ENCODE data around the gene RIT1. TPM values are rescaled to one million over a fixed set of nuclear protein-coding genes. Genes with fewer than 3 reads are reported as not detected.

The RIT1 gene
- total RNA-seq, 6 donors from 2014 or later = 26.3 to 67.1 (median 45.1) TPM

DNA sequence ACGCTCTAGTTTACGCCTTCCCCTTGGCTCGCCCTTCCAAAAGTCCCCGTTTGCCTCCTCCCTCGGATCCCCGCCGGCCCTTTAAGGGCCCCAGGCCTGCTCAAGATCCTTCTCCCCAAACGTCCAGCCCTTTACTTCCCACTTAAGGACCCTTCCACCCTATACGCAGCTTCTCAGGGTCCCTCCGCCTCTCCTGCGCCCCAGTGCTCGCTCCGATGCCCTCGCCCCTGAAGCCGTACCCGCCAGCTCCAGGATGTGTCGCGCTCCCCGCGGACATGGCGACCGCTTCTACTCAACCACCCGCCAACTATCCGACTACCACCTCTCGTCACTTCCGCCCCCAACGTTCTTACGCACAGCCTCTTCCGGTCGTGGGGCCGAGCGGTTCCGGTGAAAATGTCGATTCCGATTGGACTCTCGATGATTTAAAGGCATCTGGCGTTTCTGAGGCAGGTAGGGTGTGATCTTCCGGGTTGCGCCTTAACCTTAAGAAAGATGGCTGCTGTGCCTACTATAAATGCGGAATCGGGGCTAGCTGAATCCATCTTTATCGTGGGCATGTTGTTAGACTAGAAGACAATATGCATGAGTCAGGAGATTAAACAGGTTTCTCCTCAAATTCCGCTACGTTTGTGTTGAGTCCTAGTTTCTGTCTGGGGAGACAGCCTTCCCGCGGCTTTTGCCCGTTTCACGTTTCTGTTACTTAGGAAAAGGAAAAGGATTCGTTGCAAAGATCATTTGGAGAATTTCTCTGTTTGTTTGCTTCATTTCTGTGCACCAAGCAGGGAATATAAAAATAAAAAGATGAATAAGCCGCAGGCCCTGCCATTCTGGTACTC, 23.2 kb upstream of the RIT1 start, which contains the start of gene KHDC4:
KHDC4 (minus strand) TSS at position 317 of the 839 bp plus-strand sequence; CDS start at position 277, 40 bp downstream.
- TF ChIP-seq EP300 (IDR thresholded peaks at IDR 0.05) (peak in 1 of 4 donors; percentile 85), POLR2A (IDR thresholded peaks at IDR 0.05) (peak; percentile 79 to 97 (median 88)), POLR2AphosphoS5 (IDR thresholded peaks at IDR 0.05) (peak; percentile 99 to 100)
- TF ChIP-seq, protein P1, sequence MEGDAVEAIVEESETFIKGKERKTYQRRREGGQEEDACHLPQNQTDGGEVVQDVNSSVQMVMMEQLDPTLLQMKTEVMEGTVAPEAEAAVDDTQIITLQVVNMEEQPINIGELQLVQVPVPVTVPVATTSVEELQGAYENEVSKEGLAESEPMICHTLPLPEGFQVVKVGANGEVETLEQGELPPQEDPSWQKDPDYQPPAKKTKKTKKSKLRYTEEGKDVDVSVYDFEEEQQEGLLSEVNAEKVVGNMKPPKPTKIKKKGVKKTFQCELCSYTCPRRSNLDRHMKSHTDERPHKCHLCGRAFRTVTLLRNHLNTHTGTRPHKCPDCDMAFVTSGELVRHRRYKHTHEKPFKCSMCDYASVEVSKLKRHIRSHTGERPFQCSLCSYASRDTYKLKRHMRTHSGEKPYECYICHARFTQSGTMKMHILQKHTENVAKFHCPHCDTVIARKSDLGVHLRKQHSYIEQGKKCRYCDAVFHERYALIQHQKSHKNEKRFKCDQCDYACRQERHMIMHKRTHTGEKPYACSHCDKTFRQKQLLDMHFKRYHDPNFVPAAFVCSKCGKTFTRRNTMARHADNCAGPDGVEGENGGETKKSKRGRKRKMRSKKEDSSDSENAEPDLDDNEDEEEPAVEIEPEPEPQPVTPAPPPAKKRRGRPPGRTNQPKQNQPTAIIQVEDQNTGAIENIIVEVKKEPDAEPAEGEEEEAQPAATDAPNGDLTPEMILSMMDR (IDR thresholded peaks at IDR 0.05) = peak in 5 of 6 experiments; percentile 8 to 54 (median 36)
- Histone ChIP-seq H3K4me3 (peak within 1 kb of the TSS; percentile 50 to 89 (median 74)), H3K4me1 (peaks cover 45 to 59% (median 52%) of the 10 kb centered on the region in 4 donors), H3K36me3 (peaks cover 6 to 36% (median 28%) of the 10 kb centered on the region in 4 donors), H3K9me3 (no peaks in the 10 kb centered on the region), H3K27ac (peak within 1 kb of the TSS; percentile 90 to 94 (median 92)), H3K27me3 (no peaks in the 10 kb centered on the region)
- WGBS, 2 donors = 1 to 2% methylated on average over 39 to 50 of the region's 50 CpGs
- peak; percentile 98 for ATAC-seq (ENCODE audit: low FRiP score in 2 of 2)
- peak; percentile 93 to 96 for DNase-seq

DNA sequence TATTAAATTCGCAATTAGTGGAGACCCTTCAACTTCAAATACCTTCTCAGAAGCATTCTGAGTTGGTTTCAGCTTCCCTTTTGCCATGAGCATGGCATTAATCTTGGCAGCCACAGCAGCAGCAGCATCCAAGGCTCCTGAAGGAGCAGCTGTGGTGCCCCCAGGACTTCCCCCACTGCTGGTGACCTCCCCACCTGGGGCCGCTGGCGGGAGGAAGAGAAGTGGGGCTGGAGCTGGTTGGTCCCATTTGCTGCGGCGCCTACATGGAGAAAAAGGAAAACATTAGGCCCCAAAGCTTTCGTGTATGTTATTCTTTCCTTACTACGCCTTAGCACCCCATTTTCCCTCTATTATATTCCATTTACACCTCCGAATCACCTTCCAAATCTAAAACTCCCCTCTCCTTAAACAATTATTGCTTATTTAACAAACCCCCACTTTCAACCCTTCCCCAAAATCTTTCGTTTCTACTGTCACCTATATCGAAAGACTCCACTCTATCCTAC, 22.5 kb upstream of the RIT1 start:
- Histone ChIP-seq H3K27ac (peak overlapping the region; percentile 90 to 94 (median 92)), H3K27me3 (no peaks in the 10 kb centered on the region), H3K4me1 (peaks cover 42 to 54% (median 48%) of the 10 kb centered on the region in 4 donors), H3K4me3 (peak overlapping the region; percentile 50 to 89 (median 74)), H3K9me3 (no peaks in the 10 kb centered on the region), H3K36me3 (peaks cover 6 to 43% (median 35%) of the 10 kb centered on the region in 4 donors)
- peak in 1 of 2 donors; percentile 35 for DNase-seq
- TF ChIP-seq POLR2A (IDR thresholded peaks at IDR 0.05) = no peak
- no peak for TF ChIP-seq POLR2AphosphoS5 (IDR thresholded peaks at IDR 0.05)
- TF ChIP-seq EP300 (IDR thresholded peaks at IDR 0.05) = no peak
- TF ChIP-seq, protein P1 (IDR thresholded peaks at IDR 0.05) = no peak
- WGBS, 2 donors = 2 to 4% methylated on average over 10 of the region's 10 CpGs
- ATAC-seq (ENCODE audit: low FRiP score in 2 of 2) = no peak

DNA sequence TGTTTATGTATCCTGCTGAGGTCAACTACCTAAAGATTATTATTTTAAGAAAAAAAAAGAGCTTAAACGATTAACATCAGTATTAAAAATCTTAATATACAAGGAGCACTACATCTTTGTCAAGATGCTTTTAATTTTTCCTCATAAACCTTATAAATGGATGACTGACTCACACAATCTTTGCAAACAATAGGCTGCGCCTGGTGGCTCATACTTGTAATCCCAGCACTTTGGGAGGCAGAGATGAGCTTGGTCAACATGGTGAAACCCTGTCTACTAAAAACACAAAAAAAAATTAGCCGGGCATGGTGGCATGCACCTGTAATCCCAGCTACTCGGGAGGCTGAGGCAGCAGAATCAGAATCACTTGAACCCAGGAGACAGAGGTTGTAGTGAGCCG, 21.3 kb upstream of the RIT1 start:
- peak overlapping the region in 1 of 4 donors; percentile 94 for H3K27ac ChIP-seq
- ATAC-seq (ENCODE audit: low FRiP score in 2 of 2) (no peak), DNase-seq (no peak)
- H3K27me3 ChIP-seq = no peaks in the 10 kb centered on the region
- peaks cover 38 to 49% (median 42%) of the 10 kb centered on the region in 4 donors for H3K4me1 ChIP-seq
- WGBS, 2 donors = 81 to 86% methylated on average over 5 of the region's 5 CpGs
- no peaks in the 10 kb centered on the region for H3K9me3 ChIP-seq
- peak overlapping the region in 1 of 4 donors; percentile 89 for H3K4me3 ChIP-seq
- H3K36me3 ChIP-seq = peaks cover 6 to 54% (median 45%) of the 10 kb centered on the region in 4 donors
- TF ChIP-seq POLR2A (IDR thresholded peaks at IDR 0.05) = no peak
- TF ChIP-seq, protein P1 (IDR thresholded peaks at IDR 0.05) = no peak
- TF ChIP-seq EP300 (IDR thresholded peaks at IDR 0.05) = no peak
- no peak for TF ChIP-seq POLR2AphosphoS5 (IDR thresholded peaks at IDR 0.05)

DNA sequence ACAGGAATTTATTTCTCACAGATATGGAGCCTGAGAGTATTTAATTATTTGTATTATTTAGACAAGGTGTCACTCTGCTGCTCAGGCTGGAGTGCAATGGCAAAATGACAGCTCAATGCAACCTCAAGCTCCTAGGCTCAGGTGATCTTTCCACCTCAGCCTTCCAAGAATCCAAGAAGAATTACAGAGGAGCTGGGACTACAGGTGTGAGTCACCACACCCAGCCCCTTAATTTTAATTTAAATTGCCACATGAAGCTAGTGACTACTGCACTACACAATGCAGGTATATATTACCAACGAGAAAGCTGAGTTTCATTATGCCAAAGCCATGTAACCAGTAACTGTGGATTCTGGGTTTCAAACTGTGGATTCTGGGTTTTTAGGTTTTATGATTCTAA, 20.9 kb upstream of the RIT1 start:
- Histone ChIP-seq H3K9me3 (no peaks in the 10 kb centered on the region), H3K4me3 (peak overlapping the region in 1 of 4 donors; percentile 89), H3K27me3 (no peaks in the 10 kb centered on the region), H3K4me1 (peaks cover 38 to 49% (median 42%) of the 10 kb centered on the region in 4 donors), H3K36me3 (peaks cover 10 to 58% (median 49%) of the 10 kb centered on the region in 4 donors), H3K27ac (peak overlapping the region in 1 of 4 donors; percentile 44)
- 53 to 64% methylated on average over 1 of the region's 1 CpG for WGBS, 2 donors
- no peak for DNase-seq
- TF ChIP-seq EP300 (IDR thresholded peaks at IDR 0.05) (no peak), POLR2A (IDR thresholded peaks at IDR 0.05) (no peak)
- ATAC-seq (ENCODE audit: low FRiP score in 2 of 2) = no peak
